NCI-H2171 treated with DMSO at 0.1 percent for 48 hours (cell line): ENCODE measurements around the gene LRRK2.
"Not testable (repeated sequence)": the region's sequence is repeated elsewhere in the genome, so short reads cannot be mapped to it uniquely, and the experiment has no call there.

Experiments
- DNase-seq: peaks from one replicate; lab custom pipeline; 2025; lab: John Stamatoyannopoulos, UW

Gene LRRK2

GRCh38 chr12:40212566-40212965 lies 12.2 kb upstream of the LRRK2 start:
- no peak for DNase-seq

GRCh38 chr12:40215982-40216381 lies 8.8 kb upstream of the LRRK2 start:
- DNase-seq, result no peak

GRCh38 chr12:40216516-40217288 lies 8.1 kb upstream of the LRRK2 start:
- no peak for DNase-seq

- no peak for DNase-seq
These were observed 5.0 kb upstream of the LRRK2 start for GRCh38 chr12:40219760-40220159.

- DNase-seq, result no peak
These were observed 2.5 kb upstream of the LRRK2 start for GRCh38 chr12:40222247-40222646.

GRCh38 chr12:40223646-40224045 lies 1.2 kb upstream of the LRRK2 start:
- no peak for DNase-seq

- DNase-seq, result no peak
These were observed 663 bp downstream of the LRRK2 start for GRCh38 chr12:40225337-40225983.

- no peak for DNase-seq
These were observed 1.3 kb downstream of the LRRK2 start for GRCh38 chr12:40225984-40226602.

- no peak for DNase-seq
These were observed 1.9 kb downstream of the LRRK2 start for GRCh38 chr12:40226705-40227104.

GRCh38 chr12:40227447-40227846 lies 2.6 kb downstream of the LRRK2 start:
- DNase-seq, result no peak

- DNase-seq, result no peak
These were observed 3.9 kb downstream of the LRRK2 start for GRCh38 chr12:40228727-40229126.

- DNase-seq, result no peak
These were observed 5.2 kb downstream of the LRRK2 start for GRCh38 chr12:40229690-40230651.

GRCh38 chr12:40232602-40233001 lies 7.8 kb downstream of the LRRK2 start:
- no peak for DNase-seq

- no peak for DNase-seq
These were observed 9.1 kb downstream of the LRRK2 start for GRCh38 chr12:40233741-40234367.

- no peak for DNase-seq
These were observed 11.6 kb downstream of the LRRK2 start for GRCh38 chr12:40236357-40236850.

GRCh38 chr12:40238266-40238902 lies 13.6 kb downstream of the LRRK2 start:
- DNase-seq, result no peak

- no peak for DNase-seq
These were observed 14.2 kb downstream of the LRRK2 start for GRCh38 chr12:40238979-40239378.

GRCh38 chr12:40240779-40241178 lies 16.0 kb downstream of the LRRK2 start:
- peak; percentile 43 for DNase-seq

GRCh38 chr12:40241741-40242140 lies 16.9 kb downstream of the LRRK2 start:
- DNase-seq, result no peak

GRCh38 chr12:40244526-40245156 lies 19.8 kb downstream of the LRRK2 start:
- DNase-seq, result not testable (repeated sequence)
